ENCODE measurements around the gene SLC35F1. TPM values are rescaled to one million over a fixed set of nuclear protein-coding genes. Genes with fewer than 3 reads are reported as not detected.

SLC35F1 gene
- total and polyA plus RNA-seq, 2 donors (not counting 3 experiments of a cell fraction or from before 2014, with no cell fraction given) = not detected

DNA sequence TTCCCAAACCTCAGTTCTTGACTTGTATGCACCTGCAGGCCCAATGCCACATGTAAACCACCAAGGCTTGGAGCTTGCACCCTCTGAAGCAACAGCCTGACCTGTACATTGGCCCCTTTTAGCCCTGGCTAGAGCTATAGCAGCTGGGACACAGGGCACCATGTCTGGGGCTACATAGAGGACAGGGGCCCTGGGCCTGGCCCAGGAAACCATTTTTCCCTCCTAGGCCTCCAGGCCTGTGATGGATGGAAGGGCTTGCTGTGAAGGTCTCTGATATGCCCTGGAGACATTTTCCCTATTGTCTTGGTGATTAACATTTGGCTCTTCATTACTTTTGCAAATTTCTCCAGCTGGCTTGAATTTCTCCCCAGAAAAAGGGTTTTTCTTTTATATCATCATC lies 64.6 kb downstream of the SLC35F1 start:
- dilution Hi-C loops (cut with MboI; ENCODE audit: extremely low pct_ligation_motif_present, low sequenced_read_pairs) = no loop called here
- POLR2A ChIA-PET = no interaction called here
- intact Hi-C loops (cut with micrococcal nuclease) = no loop called here
- Histone ChIP-seq H3K79me2 (ENCODE audit: control insufficient read depth, insufficient read depth, low read length) (no peaks in the 10 kb centered on the region), H3K4me2 (ENCODE audit: insufficient read depth, low read length) (no peak overlapping the region), H3K9me3 (replicated peaks; ENCODE audit: control insufficient read depth, insufficient read depth, low read length) (no peaks in the 10 kb centered on the region), H3K4me3 (replicated peaks in 1 of 3; ENCODE audit: insufficient read depth in 1 of 3, low read depth in 1 of 3, low read length in 3 of 3) (no peak overlapping the region), H3K9me1 (replicated peaks; ENCODE audit: control insufficient read depth, extremely low read depth, insufficient read depth, low read length) (no peaks in the 10 kb centered on the region), H3K27ac (ENCODE audit: insufficient read depth, low read depth, low read length) (no peak overlapping the region), H3K4me1 (ENCODE audit: control insufficient read depth, extremely low read depth, insufficient read depth, low read length) (no peaks in the 10 kb centered on the region), H3K36me3 (ENCODE audit: control insufficient read depth in 2 of 2, extremely low read depth in 1 of 2, insufficient read depth in 2 of 2, low read length in 2 of 2) (no peaks in the 10 kb centered on the region), H2AFZ (ENCODE audit: low read depth, low read length) (no peak overlapping the region), H3K9ac (replicated peaks; ENCODE audit: extremely low read depth, insufficient read depth, low read length) (no peak overlapping the region), H4K20me1 (replicated peaks; ENCODE audit: control insufficient read depth, extremely low read depth, insufficient read depth, low read length) (no peaks in the 10 kb centered on the region), H3K27me3 (ENCODE audit: control insufficient read depth in 2 of 2, insufficient read depth in 2 of 2, low read length in 2 of 2) (no peaks in the 10 kb centered on the region)
- DNase-seq (ENCODE audit: low read depth, low spot score) = no peak
- CTCF ChIA-PET = no interaction called here
- BruUV-seq (replicated peaks) = no TSS peak
- TF ChIP-seq POLR2AphosphoS5 (IDR thresholded peaks at IDR 0.05; ENCODE audit: insufficient read depth, low read depth, low read length) (no peak), GATA2 (IDR thresholded peaks at IDR 0.05; ENCODE audit: insufficient read depth, insufficient read length, low read depth, low read length) (no peak), POLR2A (IDR thresholded peaks at IDR 0.05; ENCODE audit: low read depth, low read length) (no peak), EZH2 (IDR thresholded peaks at IDR 0.05; ENCODE audit: borderline replicate concordance, low read depth, low read length, severe bottlenecking) (no peak), FOS (IDR thresholded peaks at IDR 0.05; ENCODE audit: borderline replicate concordance, insufficient read depth, low read length) (no peak), JUN (IDR thresholded peaks at IDR 0.05; ENCODE audit: borderline replicate concordance, insufficient read depth, insufficient read length, low read depth) (no peak), MYC (IDR thresholded peaks at IDR 0.05; ENCODE audit: low read depth, low read length) (no peak)
- TF ChIP-seq, protein P1, sequence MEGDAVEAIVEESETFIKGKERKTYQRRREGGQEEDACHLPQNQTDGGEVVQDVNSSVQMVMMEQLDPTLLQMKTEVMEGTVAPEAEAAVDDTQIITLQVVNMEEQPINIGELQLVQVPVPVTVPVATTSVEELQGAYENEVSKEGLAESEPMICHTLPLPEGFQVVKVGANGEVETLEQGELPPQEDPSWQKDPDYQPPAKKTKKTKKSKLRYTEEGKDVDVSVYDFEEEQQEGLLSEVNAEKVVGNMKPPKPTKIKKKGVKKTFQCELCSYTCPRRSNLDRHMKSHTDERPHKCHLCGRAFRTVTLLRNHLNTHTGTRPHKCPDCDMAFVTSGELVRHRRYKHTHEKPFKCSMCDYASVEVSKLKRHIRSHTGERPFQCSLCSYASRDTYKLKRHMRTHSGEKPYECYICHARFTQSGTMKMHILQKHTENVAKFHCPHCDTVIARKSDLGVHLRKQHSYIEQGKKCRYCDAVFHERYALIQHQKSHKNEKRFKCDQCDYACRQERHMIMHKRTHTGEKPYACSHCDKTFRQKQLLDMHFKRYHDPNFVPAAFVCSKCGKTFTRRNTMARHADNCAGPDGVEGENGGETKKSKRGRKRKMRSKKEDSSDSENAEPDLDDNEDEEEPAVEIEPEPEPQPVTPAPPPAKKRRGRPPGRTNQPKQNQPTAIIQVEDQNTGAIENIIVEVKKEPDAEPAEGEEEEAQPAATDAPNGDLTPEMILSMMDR (IDR thresholded peaks at IDR 0.05; ENCODE audit: extremely low read depth in 1 of 2, insufficient read depth in 1 of 2, low read depth in 1 of 2, low read length in 2 of 2) = no peak
- TF ChIP-seq, protein P2, sequence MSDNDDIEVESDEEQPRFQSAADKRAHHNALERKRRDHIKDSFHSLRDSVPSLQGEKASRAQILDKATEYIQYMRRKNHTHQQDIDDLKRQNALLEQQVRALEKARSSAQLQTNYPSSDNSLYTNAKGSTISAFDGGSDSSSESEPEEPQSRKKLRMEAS (IDR thresholded peaks at IDR 0.05; ENCODE audit: insufficient read depth, insufficient read length) = no peak
- FAIRE-seq = no peak

All from endothelial cell of umbilical vein (primary cell).